ENCODE data around the gene ADM2.

The ADM2 gene

GRCh38 chr22:50522806-50523438 is 41.6 kb downstream of the ADM2 start:
- no peak for TF ChIP-seq CTCF (IDR thresholded peaks at IDR 0.05; ENCODE audit: low read depth, low read length, missing control alignments)
- no peak overlapping the region for H3K4me3 ChIP-seq (replicated peaks; ENCODE audit: low read depth, low read length)
- no peak for DNase-seq (ENCODE audit: extremely low read depth, low read depth)

GRCh38 chr22:50523458-50523805 is 42.1 kb downstream of the ADM2 start:
- DNase-seq (ENCODE audit: extremely low read depth, low read depth), result no peak
- H3K4me3 ChIP-seq (replicated peaks; ENCODE audit: low read depth, low read length), result no peak overlapping the region
- no peak for TF ChIP-seq CTCF (IDR thresholded peaks at IDR 0.05; ENCODE audit: low read depth, low read length, missing control alignments)

- no peak for DNase-seq (ENCODE audit: extremely low read depth, low read depth)
- peak overlapping the region; percentile 78 for H3K4me3 ChIP-seq (replicated peaks; ENCODE audit: low read depth, low read length)
- TF ChIP-seq CTCF (IDR thresholded peaks at IDR 0.05; ENCODE audit: low read depth, low read length, missing control alignments), result no peak
Measured at GRCh38 chr22:50523806-50524675, 42.7 kb downstream of the ADM2 start.

- no peak for TF ChIP-seq CTCF (IDR thresholded peaks at IDR 0.05; ENCODE audit: low read depth, low read length, missing control alignments)
- peak overlapping the region; percentile 78 for H3K4me3 ChIP-seq (replicated peaks; ENCODE audit: low read depth, low read length)
- DNase-seq (ENCODE audit: extremely low read depth, low read depth), result no peak
Measured at GRCh38 chr22:50524676-50525103, 43.3 kb downstream of the ADM2 start.

- peak within 1 kb of the TSS; percentile 78 for H3K4me3 ChIP-seq (replicated peaks; ENCODE audit: low read depth, low read length)
- TF ChIP-seq CTCF (IDR thresholded peaks at IDR 0.05; ENCODE audit: low read depth, low read length, missing control alignments), result peak; percentile 53
- DNase-seq (ENCODE audit: extremely low read depth, low read depth), result peak; percentile 86
Measured at GRCh38 chr22:50525104-50525857, 43.9 kb downstream of the ADM2 start, which contains the start of gene SCO2. TSS of gene SCO2 (minus strand) at chr22:50525598. CDS start at chr22:50524411, 1,187 bp downstream.

GRCh38 chr22:50525858-50526107 is 44.4 kb downstream of the ADM2 start:
- H3K4me3 ChIP-seq (replicated peaks; ENCODE audit: low read depth, low read length), result peak overlapping the region; percentile 78
- no peak for TF ChIP-seq CTCF (IDR thresholded peaks at IDR 0.05; ENCODE audit: low read depth, low read length, missing control alignments)
- no peak for DNase-seq (ENCODE audit: extremely low read depth, low read depth)
